ENCODE data around the gene CTDP1.

CTDP1 gene

GRCh38 chr18:79714531-79715240 lies 35.1 kb downstream of the CTDP1 start:
- TF ChIP-seq FOXP2 (optimal IDR thresholded peaks at IDR 0.05; ENCODE audit: borderline replicate concordance, extremely low read depth, extremely low read length, insufficient read depth) (no peak), TAF1 (IDR thresholded peaks at IDR 0.05; ENCODE audit: borderline replicate concordance, insufficient read depth, low read length) (no peak), REST (IDR thresholded peaks at IDR 0.05; ENCODE audit: insufficient read depth in 1 of 2, low read depth in 2 of 2, low read length in 2 of 2) (no peak), SIN3A (IDR thresholded peaks at IDR 0.05; ENCODE audit: borderline replicate concordance, insufficient read depth, low read length) (no peak), POLR2AphosphoS5 (IDR thresholded peaks at IDR 0.05; ENCODE audit: low read depth, low read length) (no peak)

GRCh38 chr18:79715280-79715679 lies 35.7 kb downstream of the CTDP1 start:
- TF ChIP-seq TAF1 (IDR thresholded peaks at IDR 0.05; ENCODE audit: borderline replicate concordance, insufficient read depth, low read length): no peak
- TF ChIP-seq FOXP2 (optimal IDR thresholded peaks at IDR 0.05; ENCODE audit: borderline replicate concordance, extremely low read depth, extremely low read length, insufficient read depth): no peak
- no peak for TF ChIP-seq SIN3A (IDR thresholded peaks at IDR 0.05; ENCODE audit: borderline replicate concordance, insufficient read depth, low read length)
- TF ChIP-seq POLR2AphosphoS5 (IDR thresholded peaks at IDR 0.05; ENCODE audit: low read depth, low read length): no peak
- no peak for TF ChIP-seq REST (IDR thresholded peaks at IDR 0.05; ENCODE audit: insufficient read depth in 1 of 2, low read depth in 2 of 2, low read length in 2 of 2)

- TF ChIP-seq TAF1 (IDR thresholded peaks at IDR 0.05; ENCODE audit: borderline replicate concordance, insufficient read depth, low read length) (no peak), REST (IDR thresholded peaks at IDR 0.05; ENCODE audit: insufficient read depth in 1 of 2, low read depth in 2 of 2, low read length in 2 of 2) (no peak), POLR2AphosphoS5 (IDR thresholded peaks at IDR 0.05; ENCODE audit: low read depth, low read length) (no peak), SIN3A (IDR thresholded peaks at IDR 0.05; ENCODE audit: borderline replicate concordance, insufficient read depth, low read length) (no peak), FOXP2 (optimal IDR thresholded peaks at IDR 0.05; ENCODE audit: borderline replicate concordance, extremely low read depth, extremely low read length, insufficient read depth) (no peak)
Observed at GRCh38 chr18:79717059-79717458, 37.5 kb downstream of the CTDP1 start.

- no peak for TF ChIP-seq TAF1 (IDR thresholded peaks at IDR 0.05; ENCODE audit: borderline replicate concordance, insufficient read depth, low read length)
- no peak for TF ChIP-seq REST (IDR thresholded peaks at IDR 0.05; ENCODE audit: insufficient read depth in 1 of 2, low read depth in 2 of 2, low read length in 2 of 2)
- no peak for TF ChIP-seq FOXP2 (optimal IDR thresholded peaks at IDR 0.05; ENCODE audit: borderline replicate concordance, extremely low read depth, extremely low read length, insufficient read depth)
- no peak for TF ChIP-seq SIN3A (IDR thresholded peaks at IDR 0.05; ENCODE audit: borderline replicate concordance, insufficient read depth, low read length)
- no peak for TF ChIP-seq POLR2AphosphoS5 (IDR thresholded peaks at IDR 0.05; ENCODE audit: low read depth, low read length)
Observed at GRCh38 chr18:79717555-79718074, 38.0 kb downstream of the CTDP1 start.
